ENCODE data around the gene ELAVL1.

ELAVL1 gene

DNA sequence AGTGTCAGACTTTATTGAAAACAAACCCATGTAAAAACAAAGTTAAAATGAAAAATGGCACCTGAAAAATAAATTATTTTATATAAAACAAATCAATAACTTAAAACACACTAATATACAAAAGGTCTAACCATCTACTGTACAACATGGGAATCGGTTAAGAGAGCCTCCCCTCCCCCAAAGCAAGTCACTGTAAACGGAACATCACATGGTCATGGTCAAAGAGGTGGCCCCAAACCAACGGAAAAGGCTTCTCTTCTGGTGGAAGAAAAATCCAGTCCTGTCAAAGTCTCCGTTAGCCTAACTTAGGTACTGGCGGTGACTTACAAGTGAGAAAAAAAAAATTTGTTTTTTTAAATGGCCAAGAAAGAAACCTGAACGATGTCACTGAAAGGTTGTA is 46.2 kb downstream of the ELAVL1 start:
- Histone ChIP-seq H3K27ac (ENCODE audit: insufficient read depth in 1 of 2, low read depth in 1 of 2, low read length in 2 of 2, poor library complexity in 1 of 2, severe bottlenecking in 2 of 2) (peak overlapping the region; percentile 15 to 55), H3K36me3 (ENCODE audit: control insufficient read depth in 4 of 4, insufficient read depth in 4 of 4, low read length in 3 of 4) (peaks cover 3 to 54% (median 43%) of the 10 kb centered on the region in 4 experiments), H3K27me3 (replicated peaks in 2 of 5; ENCODE audit: control insufficient read depth in 4 of 5, insufficient read depth in 5 of 5, low read length in 4 of 5) (no peaks in the 10 kb centered on the region), H3K4me3 (ENCODE audit: control insufficient read depth in 1 of 7, extremely low read depth in 1 of 7, insufficient read depth in 4 of 7, low read depth in 2 of 7, low read length in 6 of 7) (peak overlapping the region in 2 of 7 experiments; percentile 26 to 39), H3K4me1 (ENCODE audit: control extremely low read depth in 1 of 4, control insufficient read depth in 4 of 4, insufficient read depth in 4 of 4, low read length in 3 of 4) (peaks cover 0 to 37% (median 17%) of the 10 kb centered on the region in 4 experiments), H3K9me3 (ENCODE audit: control extremely low read depth in 1 of 5, control insufficient read depth in 4 of 5, insufficient read depth in 2 of 5, low read depth in 1 of 5, low read length in 4 of 5) (no peaks in the 10 kb centered on the region)
- CTCF ChIA-PET: interaction anchor here (0.8 to 1.7 kb wide), 4 partner anchors 9 to 15 kb away, joined by 3 to 5 read pairs (median 4); partner anchors contain the start of gene TIMM44
- WGBS (ENCODE audit: insufficient coverage): 0% methylated on average over 5 of the region's 6 CpGs
- DNase-seq: peak; percentile 25 to 75 (median 61)
- POLR2A ChIA-PET: interaction anchor here (2.0 kb wide), 1 partner anchor 16 kb away, joined by 5 read pairs; the partner anchor contains the start of gene TIMM44

DNA sequence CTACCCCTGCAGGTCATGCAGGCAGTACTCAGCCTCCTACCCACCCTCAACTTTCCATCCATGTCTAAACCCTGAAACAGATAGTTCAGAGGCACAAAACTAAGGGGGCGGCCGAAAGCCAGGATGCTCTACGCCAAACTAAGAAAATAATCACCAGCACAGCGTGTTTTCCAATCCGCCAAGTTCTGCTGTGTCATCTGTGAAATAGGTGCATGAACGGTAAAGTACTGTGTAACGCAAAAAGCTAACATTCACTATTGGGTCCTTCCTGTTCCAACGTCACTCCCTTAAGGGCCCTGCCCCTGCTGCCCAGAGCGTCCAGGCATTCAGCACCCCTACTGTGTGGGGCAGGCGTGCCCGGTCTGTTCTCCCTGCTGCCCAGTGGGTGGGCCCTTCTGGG is 49.7 kb downstream of the ELAVL1 start:
- H3K27me3 ChIP-seq (replicated peaks in 2 of 5; ENCODE audit: control insufficient read depth in 4 of 5, insufficient read depth in 5 of 5, low read length in 4 of 5): no peaks in the 10 kb centered on the region
- POLR2A ChIA-PET: no interaction called here
- peaks cover 0 to 21% (median 10%) of the 10 kb centered on the region in 4 experiments for H3K36me3 ChIP-seq (ENCODE audit: control insufficient read depth in 4 of 4, insufficient read depth in 4 of 4, low read length in 3 of 4)
- no peak overlapping the region for H3K27ac ChIP-seq (ENCODE audit: insufficient read depth in 1 of 2, low read depth in 1 of 2, low read length in 2 of 2, poor library complexity in 1 of 2, severe bottlenecking in 2 of 2)
- H3K4me1 ChIP-seq (ENCODE audit: control extremely low read depth in 1 of 4, control insufficient read depth in 4 of 4, insufficient read depth in 4 of 4, low read length in 3 of 4): peaks cover 0 to 52% (median 29%) of the 10 kb centered on the region in 4 experiments
- H3K9me3 ChIP-seq (ENCODE audit: control extremely low read depth in 1 of 5, control insufficient read depth in 4 of 5, insufficient read depth in 2 of 5, low read depth in 1 of 5, low read length in 4 of 5): no peaks in the 10 kb centered on the region
- H3K4me3 ChIP-seq (ENCODE audit: control insufficient read depth in 1 of 7, extremely low read depth in 1 of 7, insufficient read depth in 4 of 7, low read depth in 2 of 7, low read length in 6 of 7): peak overlapping the region in 1 of 7 experiments; percentile 25
- WGBS (ENCODE audit: insufficient coverage): 64% methylated on average over 8 of the region's 11 CpGs
- CTCF ChIA-PET: interaction anchor here (2.2 kb wide), 1 partner anchor 12 kb away, joined by 6 read pairs; the partner anchor contains the start of gene TIMM44
- DNase-seq: peak in 2 of 3 donors; percentile 56 to 57

DNA sequence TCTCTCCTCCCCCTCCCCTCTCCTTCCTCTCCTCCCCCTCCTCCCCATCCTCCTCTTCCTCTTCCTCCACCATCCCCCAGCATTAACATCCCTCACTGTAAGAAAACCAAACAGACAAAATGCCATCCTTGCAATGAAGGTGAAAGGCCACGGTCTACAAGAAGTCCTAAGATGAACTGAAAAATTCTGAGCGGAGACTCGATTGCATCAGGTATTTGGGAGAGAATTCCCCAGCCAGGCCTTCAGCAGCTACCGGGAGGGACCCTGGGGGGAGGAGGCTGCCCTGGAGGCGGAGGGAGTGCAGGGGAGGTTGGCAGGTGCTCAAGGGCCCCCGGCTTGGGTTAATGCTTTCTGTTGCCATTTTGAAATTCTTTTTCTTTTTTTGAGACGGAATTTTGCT is 51.9 kb downstream of the ELAVL1 start:
- Histone ChIP-seq H3K27ac (ENCODE audit: insufficient read depth in 1 of 2, low read depth in 1 of 2, low read length in 2 of 2, poor library complexity in 1 of 2, severe bottlenecking in 2 of 2) (no peak overlapping the region), H3K9me3 (ENCODE audit: control extremely low read depth in 1 of 5, control insufficient read depth in 4 of 5, insufficient read depth in 2 of 5, low read depth in 1 of 5, low read length in 4 of 5) (no peaks in the 10 kb centered on the region), H3K4me3 (ENCODE audit: control insufficient read depth in 1 of 7, extremely low read depth in 1 of 7, insufficient read depth in 4 of 7, low read depth in 2 of 7, low read length in 6 of 7) (no peak overlapping the region), H3K36me3 (ENCODE audit: control insufficient read depth in 4 of 4, insufficient read depth in 4 of 4, low read length in 3 of 4) (peaks cover 0 to 12% (median 7%) of the 10 kb centered on the region in 4 experiments), H3K27me3 (replicated peaks in 2 of 5; ENCODE audit: control insufficient read depth in 4 of 5, insufficient read depth in 5 of 5, low read length in 4 of 5) (no peaks in the 10 kb centered on the region), H3K4me1 (ENCODE audit: control extremely low read depth in 1 of 4, control insufficient read depth in 4 of 4, insufficient read depth in 4 of 4, low read length in 3 of 4) (peaks cover 0 to 36% (median 16%) of the 10 kb centered on the region in 4 experiments)
- CTCF ChIA-PET: interaction anchor here (2.2 kb wide), 1 partner anchor 10 kb away, joined by 6 read pairs; the partner anchor contains the start of gene TIMM44
- no peak for DNase-seq
- POLR2A ChIA-PET: no interaction called here
- WGBS (ENCODE audit: insufficient coverage): 85% methylated on average over 6 of the region's 7 CpGs

- H3K9me3 ChIP-seq (ENCODE audit: control extremely low read depth in 1 of 5, control insufficient read depth in 4 of 5, insufficient read depth in 2 of 5, low read depth in 1 of 5, low read length in 4 of 5): no peaks in the 10 kb centered on the region
- POLR2A ChIA-PET: no interaction called here
- H3K4me1 ChIP-seq (ENCODE audit: control extremely low read depth in 1 of 4, control insufficient read depth in 4 of 4, insufficient read depth in 4 of 4, low read length in 3 of 4): peaks cover 0 to 32% (median 13%) of the 10 kb centered on the region in 4 experiments
- CTCF ChIA-PET: no interaction called here
- H3K36me3 ChIP-seq (ENCODE audit: control insufficient read depth in 4 of 4, insufficient read depth in 4 of 4, low read length in 3 of 4): peaks cover 0 to 8% (median 3%) of the 10 kb centered on the region in 4 experiments
- DNase-seq: no peak
- H3K27me3 ChIP-seq (replicated peaks in 2 of 5; ENCODE audit: control insufficient read depth in 4 of 5, insufficient read depth in 5 of 5, low read length in 4 of 5): no peaks in the 10 kb centered on the region
- no peak overlapping the region for H3K4me3 ChIP-seq (ENCODE audit: control insufficient read depth in 1 of 7, extremely low read depth in 1 of 7, insufficient read depth in 4 of 7, low read depth in 2 of 7, low read length in 6 of 7)
- H3K27ac ChIP-seq (ENCODE audit: insufficient read depth in 1 of 2, low read depth in 1 of 2, low read length in 2 of 2, poor library complexity in 1 of 2, severe bottlenecking in 2 of 2): no peak overlapping the region
- 4% methylated on average over 3 of the region's 3 CpGs for WGBS (ENCODE audit: insufficient coverage)
These were observed 52.4 kb downstream of the ELAVL1 start for GRCh38 chr19:7953060-7953459.

GRCh38 chr19:7947939-7948338 is 57.5 kb downstream of the ELAVL1 start:
- 100% methylated on average over 3 of the region's 4 CpGs for WGBS (ENCODE audit: insufficient coverage)
- no peaks in the 10 kb centered on the region for H3K9me3 ChIP-seq (ENCODE audit: control extremely low read depth in 1 of 5, control insufficient read depth in 4 of 5, insufficient read depth in 2 of 5, low read depth in 1 of 5, low read length in 4 of 5)
- H3K4me1 ChIP-seq (ENCODE audit: control extremely low read depth in 1 of 4, control insufficient read depth in 4 of 4, insufficient read depth in 4 of 4, low read length in 3 of 4): peaks cover 4 to 26% (median 16%) of the 10 kb centered on the region in 4 experiments
- H3K4me3 ChIP-seq (ENCODE audit: control insufficient read depth in 1 of 7, extremely low read depth in 1 of 7, insufficient read depth in 4 of 7, low read depth in 2 of 7, low read length in 6 of 7): no peak overlapping the region
- POLR2A ChIA-PET: interaction anchor here (0.5 kb wide), 1 partner anchor 1578 kb away, joined by 3 read pairs; no protein-coding TSS in a partner anchor
- DNase-seq: no peak
- no peak overlapping the region for H3K27ac ChIP-seq (ENCODE audit: insufficient read depth in 1 of 2, low read depth in 1 of 2, low read length in 2 of 2, poor library complexity in 1 of 2, severe bottlenecking in 2 of 2)
- H3K36me3 ChIP-seq (ENCODE audit: control insufficient read depth in 4 of 4, insufficient read depth in 4 of 4, low read length in 3 of 4): no peaks in the 10 kb centered on the region
- CTCF ChIA-PET: interaction anchor here (0.7 to 1.5 kb wide), 3 partner anchors 11 to 24 kb away, joined by 3 to 4 read pairs (median 3); no protein-coding TSS in a partner anchor
- no peaks in the 10 kb centered on the region for H3K27me3 ChIP-seq (replicated peaks in 2 of 5; ENCODE audit: control insufficient read depth in 4 of 5, insufficient read depth in 5 of 5, low read length in 4 of 5)

DNA sequence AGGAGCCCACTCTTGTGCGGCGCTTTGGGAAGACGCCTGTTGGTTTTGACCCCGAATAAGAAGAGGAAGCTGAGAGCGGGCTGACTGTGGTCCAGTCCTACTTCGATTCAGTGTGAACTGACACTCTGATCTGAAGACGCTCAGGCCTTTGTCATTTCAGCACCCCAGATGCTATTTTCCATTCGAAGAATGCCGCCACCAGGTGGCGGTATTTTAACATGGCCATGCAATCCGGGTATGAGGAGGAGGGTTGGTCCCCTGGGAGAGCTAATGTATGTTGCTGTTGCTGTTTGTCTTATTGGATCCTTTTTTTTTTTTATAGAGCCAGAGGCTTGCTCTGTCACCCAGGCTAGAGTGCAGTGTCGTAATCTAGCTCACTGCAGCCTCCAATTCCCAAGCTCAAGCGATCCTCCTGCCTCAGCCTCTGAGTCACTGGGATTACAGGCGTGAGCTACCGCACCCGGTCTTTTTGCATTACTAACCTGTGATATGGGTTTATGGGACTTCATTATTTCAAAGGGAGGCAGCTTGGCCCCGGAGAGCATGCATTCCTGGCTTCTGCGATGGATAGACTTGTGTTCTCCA is 61.2 kb downstream of the ELAVL1 start:
- H3K27me3 ChIP-seq (replicated peaks in 2 of 5; ENCODE audit: control insufficient read depth in 4 of 5, insufficient read depth in 5 of 5, low read length in 4 of 5): no peaks in the 10 kb centered on the region
- 34% methylated on average over 16 of the region's 18 CpGs for WGBS (ENCODE audit: insufficient coverage)
- POLR2A ChIA-PET: interaction anchor here (0.6 to 1.9 kb wide), 9 partner anchors 15 to 206 kb away, joined by 3 to 12 read pairs (median 5); partner anchors contain the start of genes ELAVL1 and SNAPC2

More for the DNA sequence above, 61.2 kb downstream of the ELAVL1 start:
- DNase-seq: peak; percentile 87 to 95 (median 93)
- Histone ChIP-seq H3K9me3 (ENCODE audit: control extremely low read depth in 1 of 5, control insufficient read depth in 4 of 5, insufficient read depth in 2 of 5, low read depth in 1 of 5, low read length in 4 of 5) (no peaks in the 10 kb centered on the region), H3K4me3 (ENCODE audit: control insufficient read depth in 1 of 7, extremely low read depth in 1 of 7, insufficient read depth in 4 of 7, low read depth in 2 of 7, low read length in 6 of 7) (peak overlapping the region; percentile 48 to 96 (median 81)), H3K36me3 (ENCODE audit: control insufficient read depth in 4 of 4, insufficient read depth in 4 of 4, low read length in 3 of 4) (peaks cover 4 to 24% (median 12%) of the 10 kb centered on the region in 4 experiments), H3K4me1 (ENCODE audit: control extremely low read depth in 1 of 4, control insufficient read depth in 4 of 4, insufficient read depth in 4 of 4, low read length in 3 of 4) (peaks cover 4 to 24% (median 18%) of the 10 kb centered on the region in 4 experiments), H3K27ac (ENCODE audit: insufficient read depth in 1 of 2, low read depth in 1 of 2, low read length in 2 of 2, poor library complexity in 1 of 2, severe bottlenecking in 2 of 2) (peak overlapping the region; percentile 54 to 98)
- CTCF ChIA-PET: interaction anchor here (0.8 to 4.3 kb wide), 27 partner anchors 9 to 307 kb away, joined by 3 to 24 read pairs (median 5); partner anchors contain the start of genes CTXN1 and ELAVL1

All from common myeloid progenitor, CD34-positive (primary cell).